ENCODE data around the gene GPI.

DNA sequence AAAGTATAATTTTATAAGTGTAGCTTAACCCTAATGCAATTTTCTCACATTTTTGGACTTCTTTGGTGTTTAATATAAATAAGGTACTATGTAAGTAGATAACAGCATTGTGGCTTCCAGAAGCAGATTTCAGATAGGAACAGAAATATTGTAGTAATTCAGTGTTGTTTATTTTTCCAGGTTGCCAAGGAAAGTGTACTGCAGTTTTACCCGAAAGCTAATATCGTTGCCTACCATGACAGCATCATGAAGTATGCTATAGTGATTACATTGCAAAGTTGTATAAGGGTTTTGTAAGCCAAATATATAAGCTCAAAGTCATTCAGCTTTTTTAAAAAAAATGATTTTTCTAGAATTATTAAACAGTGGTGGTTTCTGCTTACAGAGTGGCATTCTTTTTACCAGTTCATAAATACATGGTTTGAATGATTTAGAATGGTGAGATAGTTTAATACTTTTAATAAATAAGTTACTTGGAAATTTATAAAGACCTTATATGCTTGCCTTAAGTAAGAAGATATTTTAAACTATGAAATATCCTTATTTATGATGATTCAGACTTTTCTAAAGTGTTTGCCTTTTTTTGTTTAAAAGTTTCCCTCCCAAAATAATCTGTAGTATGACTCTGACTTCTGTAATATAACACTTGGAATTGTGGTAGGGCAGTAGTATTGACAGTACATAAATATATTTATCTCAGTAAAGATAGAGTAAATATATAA, 66.8 kb downstream of the GPI start:
- TF ChIP-seq EZH2 (IDR thresholded peaks at IDR 0.05; ENCODE audit: low read length, unreplicated experiment) (no peak), EZH2phosphoT487 (IDR thresholded peaks at IDR 0.05; ENCODE audit: borderline replicate concordance, low read length) (no peak)
- TF ChIP-seq, protein P1, sequence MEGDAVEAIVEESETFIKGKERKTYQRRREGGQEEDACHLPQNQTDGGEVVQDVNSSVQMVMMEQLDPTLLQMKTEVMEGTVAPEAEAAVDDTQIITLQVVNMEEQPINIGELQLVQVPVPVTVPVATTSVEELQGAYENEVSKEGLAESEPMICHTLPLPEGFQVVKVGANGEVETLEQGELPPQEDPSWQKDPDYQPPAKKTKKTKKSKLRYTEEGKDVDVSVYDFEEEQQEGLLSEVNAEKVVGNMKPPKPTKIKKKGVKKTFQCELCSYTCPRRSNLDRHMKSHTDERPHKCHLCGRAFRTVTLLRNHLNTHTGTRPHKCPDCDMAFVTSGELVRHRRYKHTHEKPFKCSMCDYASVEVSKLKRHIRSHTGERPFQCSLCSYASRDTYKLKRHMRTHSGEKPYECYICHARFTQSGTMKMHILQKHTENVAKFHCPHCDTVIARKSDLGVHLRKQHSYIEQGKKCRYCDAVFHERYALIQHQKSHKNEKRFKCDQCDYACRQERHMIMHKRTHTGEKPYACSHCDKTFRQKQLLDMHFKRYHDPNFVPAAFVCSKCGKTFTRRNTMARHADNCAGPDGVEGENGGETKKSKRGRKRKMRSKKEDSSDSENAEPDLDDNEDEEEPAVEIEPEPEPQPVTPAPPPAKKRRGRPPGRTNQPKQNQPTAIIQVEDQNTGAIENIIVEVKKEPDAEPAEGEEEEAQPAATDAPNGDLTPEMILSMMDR (conservative IDR thresholded peaks at IDR 0.05; ENCODE audit: low read depth, low read length) = no peak

All from PC-3 (cell line).